Measurements from ENCODE around the gene ADIRF.
"Not testable (repeated sequence)": the region's sequence is repeated elsewhere in the genome, so short reads cannot be mapped to it uniquely, and the experiment has no call there.

The ADIRF gene

GRCh38 chr10:86960863-86961434, 7.3 kb upstream of the ADIRF start:
- no peak for DNase-seq (ENCODE audit: low read depth, low spot score)

DNA sequence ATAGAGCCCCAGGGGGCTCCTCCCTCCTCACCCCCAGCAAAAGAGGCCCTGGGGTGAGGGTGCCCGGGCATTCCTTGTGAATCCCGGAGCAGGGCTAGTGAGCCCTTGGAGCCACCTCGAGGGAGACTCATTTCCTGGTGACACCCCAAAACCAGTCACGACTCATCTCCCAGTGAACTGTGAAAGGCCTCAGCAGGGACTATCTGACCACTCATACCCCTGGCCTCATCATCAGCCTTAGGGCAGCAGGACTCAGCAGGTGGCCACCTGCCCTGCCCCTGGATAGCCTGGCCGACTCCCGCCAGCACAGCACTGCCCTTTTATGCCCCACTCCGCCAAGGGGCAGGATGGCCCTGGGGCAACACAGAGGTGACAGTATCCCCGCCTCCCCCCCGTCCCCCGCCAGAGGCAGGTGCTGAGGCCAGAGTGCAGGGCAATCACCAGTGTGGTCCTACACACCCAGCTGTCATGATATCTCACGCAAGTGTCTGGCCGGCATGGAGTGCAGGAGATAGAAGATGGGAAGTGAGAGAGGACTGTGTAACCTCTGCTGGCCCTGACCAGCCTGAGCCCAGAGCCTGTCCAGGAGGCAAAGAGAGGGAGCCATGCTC, 6.7 kb upstream of the ADIRF start:
- DNase-seq (ENCODE audit: low read depth, low spot score): no peak

DNA sequence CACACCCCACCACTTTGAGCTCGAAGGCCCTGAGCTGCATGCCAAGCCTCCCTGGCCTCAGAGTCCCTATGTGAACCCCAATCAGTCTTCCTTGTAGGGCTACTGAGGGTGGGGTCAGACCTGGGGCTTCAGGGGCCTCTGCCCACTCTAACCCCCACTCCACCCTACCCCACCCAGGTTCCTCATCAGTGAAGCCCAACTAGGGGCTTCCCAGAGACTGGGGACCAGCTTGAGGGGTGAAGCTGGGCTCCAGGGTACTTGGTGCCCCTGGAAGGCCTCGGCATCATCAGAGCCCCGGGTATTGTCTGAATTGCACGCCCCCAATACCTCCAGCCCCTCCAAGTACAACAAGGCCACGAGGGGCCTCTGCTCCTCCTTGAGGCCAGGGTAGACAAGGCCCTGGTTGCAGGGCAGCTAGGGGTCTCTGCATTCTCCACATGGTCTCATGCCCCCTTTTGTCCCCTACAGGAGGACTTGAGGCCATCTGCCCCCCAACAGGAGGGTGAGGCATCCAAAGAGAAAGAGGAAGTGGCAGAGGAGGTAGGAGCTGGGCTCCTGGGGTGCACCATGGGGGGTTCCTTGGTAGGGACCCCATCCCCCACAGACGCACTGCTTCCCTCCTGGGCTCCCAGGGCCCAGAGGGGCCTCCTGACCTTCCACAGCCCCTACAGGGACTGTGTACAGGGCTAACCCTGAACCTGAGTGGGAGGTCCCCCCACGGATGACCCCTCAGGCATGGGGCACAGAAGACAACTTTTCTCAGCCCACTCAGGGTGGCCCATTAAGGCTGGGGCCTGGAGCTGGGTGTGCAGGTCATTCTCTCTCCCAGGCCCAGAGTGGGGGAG, 5.9 kb upstream of the ADIRF start:
- DNase-seq (ENCODE audit: low read depth, low spot score): no peak

DNA sequence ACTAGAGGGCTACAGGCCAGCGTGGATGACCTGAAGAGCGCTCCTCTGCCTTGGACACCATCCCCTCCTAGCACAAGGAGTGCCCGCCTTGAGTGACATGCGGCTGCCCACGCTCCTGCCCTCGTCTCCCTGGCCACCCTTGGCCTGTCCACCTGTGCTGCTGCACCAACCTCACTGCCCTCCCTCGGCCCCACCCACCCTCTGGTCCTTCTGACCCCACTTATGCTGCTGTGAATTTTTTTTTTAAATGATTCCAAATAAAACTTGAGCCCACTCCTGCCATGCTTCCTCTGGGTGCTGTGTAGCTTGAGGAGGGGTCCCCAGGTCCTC, 5.3 kb upstream of the ADIRF start:
- DNase-seq (ENCODE audit: low read depth, low spot score): no peak

GRCh38 chr10:86963341-86963919, 4.9 kb upstream of the ADIRF start:
- DNase-seq (ENCODE audit: low read depth, low spot score): no peak

GRCh38 chr10:86964061-86964846, 4.0 kb upstream of the ADIRF start:
- no peak for DNase-seq (ENCODE audit: low read depth, low spot score)

DNA sequence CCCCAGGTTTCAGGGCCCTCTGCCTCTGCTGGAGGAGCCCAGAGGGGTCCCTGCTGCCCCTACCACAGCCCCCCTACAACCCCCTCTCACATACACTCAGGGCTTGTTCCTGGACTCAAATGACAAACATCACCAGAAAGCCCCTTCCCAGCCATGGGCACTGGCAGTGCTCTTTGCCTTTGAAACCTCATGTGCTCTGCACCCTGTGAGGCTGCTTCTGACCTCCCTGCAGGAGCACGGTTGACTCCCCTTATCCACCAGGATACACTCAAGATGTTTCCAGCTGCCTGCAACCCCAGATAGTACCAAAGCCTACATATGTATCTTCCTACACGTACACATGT, 3.5 kb upstream of the ADIRF start:
- DNase-seq (ENCODE audit: low read depth, low spot score): no peak

- no peak for DNase-seq (ENCODE audit: low read depth, low spot score)
Observed at GRCh38 chr10:86965986-86966654, 2.2 kb upstream of the ADIRF start.

DNA sequence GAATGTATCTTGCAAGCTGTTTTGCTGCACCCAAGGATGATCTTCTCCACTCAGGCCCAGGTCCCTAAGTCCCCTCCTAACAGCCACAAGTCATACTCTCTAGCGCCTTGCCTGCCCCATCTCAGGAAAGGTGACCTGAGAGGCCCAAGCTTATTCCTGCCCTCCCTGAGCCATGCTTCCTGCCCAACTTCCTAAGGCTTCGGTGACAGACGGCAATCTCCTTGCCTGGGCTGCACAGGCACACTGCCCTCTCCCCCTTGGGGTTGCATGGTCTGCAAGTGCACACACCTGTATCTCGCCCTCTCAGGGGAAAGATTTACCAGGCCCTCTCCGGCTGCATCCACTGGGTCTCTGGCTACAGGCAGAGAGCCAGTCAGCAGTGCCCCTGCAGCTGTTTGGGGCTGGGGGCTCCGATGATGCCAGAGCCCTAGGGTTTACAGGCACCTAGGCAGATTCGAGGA, 771 bp upstream of the ADIRF start:
- no peak for DNase-seq (ENCODE audit: low read depth, low spot score)

DNA sequence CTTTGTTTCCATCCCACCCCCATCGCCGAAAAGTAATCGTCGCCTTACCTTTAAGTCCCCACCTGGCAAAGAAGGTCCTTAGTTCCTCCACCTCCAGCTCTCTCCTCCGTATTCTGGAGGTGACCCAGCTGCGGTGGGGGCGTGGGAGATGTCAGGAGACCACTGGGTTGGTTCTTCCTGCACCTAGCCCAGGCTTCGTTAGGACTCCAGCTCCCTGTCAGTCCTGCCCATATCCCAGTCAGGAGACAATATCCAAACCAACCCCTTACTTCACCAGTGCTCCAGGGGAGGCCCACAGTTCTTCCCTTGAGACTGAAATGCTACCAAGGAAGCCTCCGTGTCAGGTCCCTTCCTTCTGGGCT, 693 bp downstream of the ADIRF start:
- DNase-seq (ENCODE audit: low read depth, low spot score): no peak

DNA sequence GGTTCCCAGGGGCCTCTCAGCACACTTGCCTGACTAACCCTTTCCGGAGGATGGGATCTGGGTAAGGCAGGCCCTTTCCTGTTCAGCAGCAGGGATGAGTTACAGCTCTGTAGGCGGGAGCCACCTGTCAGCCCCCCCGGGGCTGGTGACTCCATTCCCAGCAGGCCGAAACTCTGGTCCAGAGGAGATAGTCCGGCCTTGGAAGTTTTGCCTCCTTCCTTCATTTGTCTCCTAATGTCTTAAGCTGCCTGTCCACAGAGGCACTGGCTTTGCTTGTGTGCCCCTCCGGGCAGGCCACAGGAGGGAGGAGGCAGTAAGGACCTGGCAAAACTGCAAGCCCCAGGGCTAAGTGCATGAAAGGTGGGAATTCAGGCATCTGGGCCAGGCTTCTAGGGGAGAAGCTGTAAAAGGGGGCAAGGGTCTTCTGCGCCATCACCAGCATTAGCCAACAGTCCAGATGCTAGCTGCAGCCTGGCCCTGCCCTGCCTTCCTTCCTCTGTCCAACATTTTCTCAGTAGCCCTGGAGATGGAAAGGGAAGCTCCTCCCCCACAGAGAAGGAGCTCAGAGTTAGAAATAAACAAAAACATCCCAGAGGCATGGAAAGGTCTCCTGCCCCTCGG, 1.2 kb downstream of the ADIRF start:
- DNase-seq (ENCODE audit: low read depth, low spot score): no peak

- no peak for DNase-seq (ENCODE audit: low read depth, low spot score)
Observed at GRCh38 chr10:86970162-86970981, 2.1 kb downstream of the ADIRF start.

GRCh38 chr10:86970982-86971231, 2.6 kb downstream of the ADIRF start:
- DNase-seq (ENCODE audit: low read depth, low spot score): no peak

DNA sequence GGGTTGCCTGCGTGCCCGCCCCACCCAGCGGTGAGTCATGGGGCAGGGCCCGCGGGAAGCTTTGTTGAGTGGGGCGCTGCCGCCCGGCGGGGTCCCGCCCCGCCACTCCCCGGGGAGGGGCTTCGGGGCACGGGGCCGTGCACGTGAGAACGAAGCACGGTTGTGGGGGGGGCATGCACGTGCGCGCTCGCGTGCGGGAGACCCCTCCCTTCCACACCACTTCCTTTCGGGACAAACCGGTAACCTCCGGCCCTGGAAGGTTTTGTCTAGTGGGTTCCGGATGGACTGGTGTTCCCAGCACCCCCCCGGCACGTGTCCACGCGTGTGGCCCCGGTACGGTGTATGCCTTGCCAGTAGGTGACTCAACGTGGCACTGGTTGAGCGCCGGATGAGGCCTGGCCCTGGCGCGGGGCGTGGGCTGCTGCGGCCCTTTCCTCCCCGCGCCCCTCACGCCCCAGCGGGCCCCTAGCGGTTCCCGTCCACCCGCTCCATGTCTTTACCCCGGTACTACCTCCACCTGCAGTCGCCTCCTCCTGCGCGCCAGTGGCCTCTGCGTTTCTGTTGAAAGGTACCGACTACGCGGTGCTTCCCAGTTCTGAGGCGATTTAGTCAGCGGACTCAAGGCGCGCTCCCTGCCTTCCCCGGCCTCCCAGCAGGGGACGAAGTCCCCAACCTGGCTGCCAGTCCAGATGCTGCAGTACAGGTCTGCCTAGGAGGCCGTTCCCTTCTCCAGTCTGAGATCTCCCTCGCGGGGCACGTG, 3.1 kb downstream of the ADIRF start:
- peak; percentile 94 for DNase-seq (ENCODE audit: low read depth, low spot score)

DNA sequence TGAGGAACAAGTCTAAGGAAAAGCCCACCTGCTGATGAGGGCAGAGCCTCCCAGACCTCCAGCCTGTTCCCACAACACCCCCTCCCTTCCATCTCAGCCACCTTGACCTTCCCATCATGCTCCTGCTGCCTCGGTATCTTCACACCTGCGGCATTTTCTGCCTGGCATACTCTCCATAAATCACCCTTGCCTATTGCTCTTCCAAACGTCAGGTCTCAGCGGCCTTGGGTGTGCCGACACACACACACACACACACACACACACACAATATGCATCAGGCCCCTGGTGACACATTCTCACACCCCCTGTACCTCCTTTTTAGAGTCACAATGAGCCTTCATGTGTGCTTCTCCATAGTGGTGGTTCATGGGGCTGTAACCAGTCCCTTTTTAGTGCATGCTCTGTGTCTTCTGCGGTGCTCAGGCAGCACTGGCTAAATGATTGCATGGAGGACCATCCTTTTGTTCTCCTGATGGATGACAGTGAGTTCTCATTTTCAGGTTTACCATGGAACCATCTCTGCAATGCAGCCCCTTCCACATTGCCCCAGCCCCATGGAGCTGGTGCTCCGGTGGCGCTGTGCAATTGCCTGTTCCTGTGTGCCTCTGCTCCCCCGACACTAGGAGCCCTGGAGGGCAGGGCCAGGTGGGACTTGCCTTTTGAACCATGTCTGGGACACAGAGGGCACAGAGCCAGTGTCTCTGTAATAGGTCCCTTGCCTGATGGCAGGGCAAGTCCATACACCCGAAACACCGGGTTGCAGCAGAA, 4.5 kb downstream of the ADIRF start:
- DNase-seq (ENCODE audit: low read depth, low spot score): no peak

- no peak for DNase-seq (ENCODE audit: low read depth, low spot score)
Observed at GRCh38 chr10:86974484-86974883, 6.2 kb downstream of the ADIRF start.

DNA sequence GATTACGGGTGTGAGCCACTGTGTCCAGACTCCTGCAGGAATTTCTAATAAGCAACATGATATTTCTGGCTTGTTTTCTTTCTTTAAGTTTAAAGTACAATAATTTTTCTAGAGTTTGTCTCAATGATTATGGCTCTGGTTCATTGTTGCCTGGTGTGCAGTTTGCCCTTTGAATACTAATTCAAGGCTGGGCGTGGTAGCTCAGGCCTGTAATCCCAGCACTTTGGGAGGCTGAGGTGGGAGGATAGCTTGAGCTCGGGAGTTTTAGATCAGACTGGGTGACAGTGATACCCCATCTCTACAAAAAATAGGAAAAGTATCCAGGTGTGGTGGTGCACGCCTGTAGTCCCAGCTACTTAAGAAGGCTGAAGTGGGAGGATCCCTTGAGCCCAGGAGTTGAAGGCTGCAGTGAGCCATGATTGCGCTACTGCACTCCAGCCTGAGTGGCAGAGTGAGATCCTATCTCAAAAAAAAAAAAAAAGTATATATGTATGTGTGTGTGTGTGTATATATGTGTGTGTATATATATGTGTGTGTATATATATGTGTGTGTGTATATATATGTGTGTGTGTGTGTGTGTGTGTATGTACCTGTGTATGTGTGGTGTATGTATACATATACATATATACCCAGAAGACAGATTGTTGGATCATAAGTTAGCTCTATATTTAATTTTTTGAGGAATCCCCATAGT, 8.2 kb downstream of the ADIRF start:
- DNase-seq (ENCODE audit: low read depth, low spot score): no peak

- not testable (repeated sequence) for DNase-seq (ENCODE audit: low read depth, low spot score)
Observed at GRCh38 chr10:86978457-86978856, 10.2 kb downstream of the ADIRF start.
